ENCODE results near the gene FGD5.
"Not testable (repeated sequence)": the region's sequence is repeated elsewhere in the genome, so short reads cannot be mapped to it uniquely, and the experiment has no call there.

FGD5 gene

DNA sequence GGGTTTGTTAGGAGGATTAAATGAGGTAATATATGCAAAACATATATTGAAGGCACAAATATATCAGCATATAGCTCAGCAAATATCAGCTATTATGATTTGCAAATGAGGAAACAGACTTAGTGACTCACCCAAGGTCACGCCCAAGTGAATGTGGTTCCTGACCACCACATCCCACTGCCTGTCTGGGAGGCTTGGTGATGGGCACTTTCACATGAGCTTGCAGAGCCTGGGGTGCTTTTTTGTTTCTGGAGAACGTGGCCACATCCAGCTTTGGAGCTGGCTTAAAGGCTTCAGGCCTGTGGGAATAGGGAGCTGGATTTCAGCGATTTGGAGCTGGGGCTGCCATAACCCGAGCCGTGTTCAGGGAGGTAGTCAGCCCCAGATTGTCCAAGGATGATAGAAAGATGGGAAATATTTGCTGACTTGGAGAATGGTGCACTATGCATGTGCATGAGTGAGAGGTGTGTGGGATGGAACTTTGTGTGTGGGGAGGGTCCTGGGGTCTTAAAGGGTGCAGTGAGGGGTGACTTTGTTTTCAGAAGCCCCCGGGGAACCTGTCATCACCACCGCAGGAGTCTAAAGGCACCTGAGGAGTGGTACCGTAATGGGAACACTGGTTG lies 12.0 kb upstream of the FGD5 start:
- peak; percentile 8 to 11 for DNase-seq

DNA sequence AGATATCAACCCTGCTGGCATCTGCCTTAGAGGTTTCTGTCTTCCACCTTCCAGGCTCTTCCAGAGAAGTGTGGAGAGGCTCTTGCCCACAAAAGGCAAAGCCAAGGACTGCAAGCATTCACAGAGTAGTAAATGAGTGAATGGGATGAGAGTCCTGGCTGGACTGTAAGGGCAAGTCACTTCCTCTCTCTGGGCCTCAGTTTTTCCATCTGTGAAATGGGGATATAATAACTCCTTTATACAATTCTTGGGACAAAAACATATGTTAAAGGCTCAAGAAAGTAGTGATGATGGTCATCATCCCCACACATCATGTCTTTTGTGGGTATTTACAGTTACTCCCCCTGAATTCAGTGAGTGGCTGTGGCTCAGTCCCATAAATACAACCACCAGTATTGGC lies 10.7 kb upstream of the FGD5 start:
- DNase-seq, result no peak

DNA sequence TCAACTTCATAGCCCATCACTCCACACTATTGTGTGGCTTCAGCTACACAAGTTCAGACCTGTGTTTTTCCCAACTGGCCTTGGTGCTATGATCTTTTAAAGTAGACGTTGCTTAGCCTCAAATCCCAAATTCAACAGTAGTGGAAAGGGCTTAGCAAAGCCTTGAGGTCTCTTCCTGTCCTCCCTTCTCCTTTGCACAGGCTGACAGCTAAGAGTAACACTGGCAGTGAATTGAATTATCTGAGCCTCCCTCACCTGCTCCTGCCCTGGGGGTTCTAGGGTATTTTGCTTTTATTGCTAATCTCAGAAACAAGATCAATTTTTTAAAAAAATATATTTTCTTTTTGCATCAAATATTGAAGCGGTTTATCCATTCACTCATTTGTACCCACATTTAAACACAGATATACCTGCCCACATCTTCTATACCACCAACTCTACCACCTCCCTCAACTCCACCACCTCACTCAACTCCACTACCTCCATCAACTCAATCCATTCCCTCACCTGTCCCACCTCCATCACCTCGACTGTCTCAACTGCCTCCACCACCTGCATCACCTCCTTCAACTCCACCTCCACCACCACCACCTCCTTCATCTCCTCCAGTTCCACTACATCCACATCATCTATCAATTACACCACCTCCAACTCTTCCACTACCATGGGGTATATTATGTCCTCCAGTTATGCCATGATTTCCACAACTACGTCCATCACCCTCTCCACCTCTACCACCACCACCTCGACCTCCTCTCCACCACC lies 10.1 kb upstream of the FGD5 start:
- no peak for DNase-seq

DNA sequence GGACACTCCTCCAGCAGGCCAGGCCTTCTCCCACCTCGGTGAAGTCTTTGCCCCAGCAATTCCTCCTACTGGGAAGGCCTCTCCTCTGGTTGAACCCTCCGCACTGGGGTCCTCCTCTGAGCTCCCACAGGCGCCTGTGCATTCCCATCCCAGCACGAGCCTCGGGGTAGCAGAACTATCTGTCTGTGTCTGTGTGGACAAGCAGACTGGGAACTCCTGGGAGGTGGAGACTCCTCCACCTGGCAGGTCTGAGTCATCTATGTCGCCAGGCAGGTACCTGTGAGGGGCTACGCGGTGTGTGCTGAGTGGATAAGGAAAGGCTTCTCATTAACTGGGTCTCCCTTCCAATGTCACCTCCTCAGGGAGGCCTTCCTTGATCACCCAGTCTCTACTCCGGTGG lies 9.2 kb upstream of the FGD5 start:
- not testable (repeated sequence) for DNase-seq

DNA sequence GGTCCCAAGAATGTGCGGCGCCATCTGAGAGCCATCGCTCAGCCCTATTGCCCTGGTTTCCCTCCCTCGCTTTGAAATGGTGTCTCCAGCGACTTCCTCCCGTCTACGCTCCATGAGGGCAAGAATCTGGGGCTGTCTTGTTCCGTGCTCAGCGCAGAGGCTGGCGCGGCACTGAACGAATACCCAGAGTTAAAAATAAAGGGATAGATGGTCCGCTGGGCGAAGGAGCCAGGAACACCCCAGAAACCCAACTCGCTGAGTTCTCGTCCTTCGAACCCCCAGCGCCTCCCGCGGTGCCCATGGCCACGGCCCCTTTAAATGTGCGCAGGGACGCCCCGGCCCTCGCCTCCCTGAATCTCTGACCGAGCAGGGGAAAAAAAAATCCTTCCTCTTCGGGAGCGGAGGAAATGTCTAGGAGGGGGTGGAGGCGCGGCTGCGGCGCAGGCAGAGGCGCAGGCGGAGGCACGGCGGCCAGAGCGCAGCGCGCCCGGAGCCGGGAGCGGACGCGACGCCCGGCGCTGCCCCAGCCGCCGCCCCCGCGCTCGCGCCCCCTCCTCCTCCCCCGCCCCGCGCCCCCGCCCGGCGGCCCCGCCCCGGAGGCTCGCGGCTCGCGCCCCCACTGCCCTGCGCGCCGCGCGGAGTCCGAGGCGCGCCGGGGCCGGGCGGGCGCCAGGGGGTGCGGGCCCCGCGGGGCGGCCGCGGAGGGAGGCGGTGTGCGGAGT lies 8.5 kb upstream of the FGD5 start:
- no peak for DNase-seq

DNA sequence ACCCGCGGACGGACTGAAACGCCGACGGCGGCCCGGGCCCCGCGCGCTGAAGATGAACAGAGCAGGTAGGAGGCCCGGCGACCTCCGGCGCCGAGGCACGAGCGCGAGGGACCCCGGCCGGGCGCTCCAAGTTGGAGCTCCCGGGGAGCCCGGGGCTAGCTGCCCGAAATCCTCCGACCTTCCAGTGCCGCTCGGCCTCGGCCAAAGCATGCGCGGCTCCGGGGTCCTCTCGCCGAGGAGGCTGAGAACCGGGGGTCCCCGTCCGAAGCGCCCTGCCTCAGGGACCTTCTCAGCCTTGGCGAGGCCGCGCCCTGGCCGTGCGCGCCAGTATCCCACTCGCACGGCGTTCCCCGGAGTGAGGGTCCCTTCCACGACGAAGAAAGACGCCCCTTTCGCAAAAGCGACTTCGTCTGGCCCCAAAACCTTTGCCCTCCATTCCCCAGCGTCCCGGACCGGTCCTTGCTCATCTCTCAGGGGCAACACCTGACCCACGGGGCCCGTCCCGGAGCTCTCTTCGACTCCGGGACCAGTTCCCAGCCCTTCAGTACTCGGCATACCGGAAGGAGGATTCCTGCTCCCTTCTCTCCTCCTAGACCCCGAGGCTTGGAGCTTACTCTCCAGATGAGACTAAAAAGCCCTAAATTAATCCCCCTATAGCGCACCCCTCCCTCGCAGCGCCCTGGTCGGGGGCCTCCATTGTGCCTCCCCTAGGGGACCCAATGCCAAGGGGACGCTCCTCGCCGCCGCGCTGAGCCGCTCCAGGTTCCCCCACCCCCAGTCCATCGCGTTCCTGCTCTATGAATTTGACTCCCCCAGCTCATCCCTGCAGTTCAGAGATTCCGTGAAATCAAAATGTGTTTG lies 7.7 kb upstream of the FGD5 start:
- no peak for DNase-seq

DNA sequence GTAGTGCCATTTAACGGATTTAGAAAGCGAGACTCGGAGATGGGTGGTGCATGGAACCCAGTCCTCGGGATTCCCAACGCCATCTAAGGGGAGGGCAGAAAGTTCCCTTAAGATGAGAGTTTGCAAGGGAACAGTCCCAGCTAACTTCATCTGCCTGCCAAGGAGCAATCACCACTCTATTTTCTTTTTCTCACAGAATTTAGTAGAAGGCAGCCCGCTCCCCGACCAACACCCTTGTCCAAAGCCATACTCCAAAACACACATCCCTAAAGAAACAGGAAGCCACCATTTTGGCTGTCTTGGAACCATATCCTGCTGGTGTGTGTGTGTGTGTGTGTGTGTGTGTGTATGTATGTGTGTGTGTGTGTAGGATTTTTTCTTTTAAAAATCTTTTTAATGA lies 7.1 kb upstream of the FGD5 start:
- DNase-seq, result no peak

DNA sequence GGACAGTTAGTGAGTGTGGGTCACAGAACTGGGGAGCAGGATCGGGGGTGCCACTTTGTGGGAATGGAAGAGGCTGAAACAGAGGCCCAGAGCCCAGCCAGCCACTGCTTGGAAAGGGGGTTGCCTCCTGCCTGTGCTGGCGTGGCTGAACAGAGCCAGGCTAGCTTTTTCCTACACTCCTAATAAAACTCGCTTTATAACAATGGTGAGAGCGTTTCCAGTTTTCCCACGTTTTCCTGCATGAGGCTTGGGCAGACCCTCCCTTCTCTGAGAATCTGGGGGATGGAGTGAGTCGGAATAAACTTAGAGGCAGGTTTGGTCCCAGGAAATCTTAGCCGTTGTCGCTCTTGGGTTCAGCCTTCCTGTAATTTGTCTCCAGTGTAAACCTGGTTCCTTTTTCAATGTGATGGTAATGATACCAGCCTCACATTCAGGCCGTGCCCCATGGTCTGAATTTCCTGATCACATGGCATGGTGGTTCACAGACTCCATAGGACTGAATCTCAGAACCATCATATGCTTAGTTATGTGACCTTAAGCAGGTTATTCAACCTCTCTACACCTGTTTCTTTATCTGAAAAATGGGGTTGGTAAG lies 6.5 kb upstream of the FGD5 start:
- DNase-seq, result no peak

DNA sequence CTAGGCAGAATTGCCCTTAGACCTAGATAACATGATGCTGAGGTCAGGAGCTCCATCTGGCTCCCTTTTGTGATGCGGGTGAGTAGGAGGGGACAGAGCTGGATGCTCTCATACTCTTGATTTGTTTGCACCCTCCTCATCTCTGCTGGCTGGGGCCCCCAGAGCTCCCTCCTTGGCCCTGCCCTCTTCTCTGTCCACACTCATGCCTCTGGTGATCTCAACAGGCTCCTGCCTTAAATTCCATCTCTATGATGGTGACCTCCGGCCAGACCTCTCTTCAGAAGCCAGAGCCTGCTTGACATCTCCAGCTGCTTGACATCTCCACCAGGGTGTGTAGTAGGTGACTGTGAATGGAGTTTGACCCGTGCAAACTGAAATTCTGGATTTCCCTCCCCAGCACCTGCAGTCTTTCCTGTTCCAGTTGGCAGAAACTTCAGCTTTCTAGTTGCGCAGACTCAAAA lies 4.3 kb upstream of the FGD5 start:
- no peak for DNase-seq

DNA sequence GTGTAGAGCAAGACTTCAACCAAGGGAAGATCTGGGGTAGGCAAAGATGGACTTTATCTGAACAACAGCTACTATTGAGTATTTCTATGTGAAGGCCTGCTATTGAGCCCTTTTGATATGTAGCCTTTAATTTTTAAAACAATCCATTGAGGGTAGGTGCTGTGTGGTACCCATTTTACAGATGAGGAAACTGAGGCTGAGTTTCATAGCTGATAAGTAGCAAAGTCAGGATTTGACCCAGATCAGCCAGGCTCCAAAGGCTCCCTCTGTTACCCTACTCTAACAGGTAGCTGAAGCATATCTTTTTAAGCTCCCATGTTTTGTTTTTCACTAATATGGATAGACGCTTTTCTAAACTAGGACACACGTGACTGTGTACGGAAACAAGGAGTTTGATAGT lies 2.4 kb upstream of the FGD5 start:
- DNase-seq, result no peak

DNA sequence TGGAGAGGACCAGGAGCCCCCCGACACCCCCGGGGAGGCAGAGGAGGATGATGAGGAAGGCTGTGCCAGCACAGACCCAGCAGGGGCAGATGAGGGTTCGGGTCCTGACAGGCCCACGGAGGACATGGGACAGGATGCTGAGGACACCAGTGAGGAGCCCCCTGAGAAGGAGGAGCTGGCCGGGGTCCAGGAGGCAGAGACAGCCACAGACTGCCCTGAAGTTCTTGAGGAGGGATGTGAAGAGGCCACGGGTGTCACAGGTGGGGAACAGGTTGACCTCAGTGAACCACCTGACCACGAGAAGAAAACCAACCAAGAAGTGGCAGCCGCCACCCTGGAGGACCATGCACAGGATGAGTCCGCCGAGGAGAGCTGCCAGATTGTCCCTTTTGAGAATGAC lies 909 bp downstream of the FGD5 start:
- no peak for DNase-seq

DNA sequence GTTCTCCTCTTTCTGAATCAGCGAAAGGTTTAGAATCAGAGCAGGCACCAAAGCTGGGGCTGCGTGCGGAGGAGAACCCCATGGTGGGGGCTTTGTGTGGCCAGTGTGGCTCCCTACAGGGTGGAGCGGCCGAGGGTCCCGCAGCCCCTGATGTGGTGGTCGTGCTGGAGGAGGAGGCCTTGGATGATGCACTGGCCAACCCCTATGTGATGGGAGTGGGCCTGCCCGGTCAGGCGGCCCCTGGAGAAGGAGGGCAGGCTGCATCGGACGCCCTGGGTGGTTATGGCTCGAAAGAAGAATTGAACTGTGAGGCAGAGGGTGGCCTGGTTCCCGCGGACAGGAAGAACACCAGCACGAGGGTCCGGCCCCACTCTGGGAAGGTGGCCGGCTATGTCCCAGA lies 1.4 kb downstream of the FGD5 start:
- DNase-seq, result no peak

DNA sequence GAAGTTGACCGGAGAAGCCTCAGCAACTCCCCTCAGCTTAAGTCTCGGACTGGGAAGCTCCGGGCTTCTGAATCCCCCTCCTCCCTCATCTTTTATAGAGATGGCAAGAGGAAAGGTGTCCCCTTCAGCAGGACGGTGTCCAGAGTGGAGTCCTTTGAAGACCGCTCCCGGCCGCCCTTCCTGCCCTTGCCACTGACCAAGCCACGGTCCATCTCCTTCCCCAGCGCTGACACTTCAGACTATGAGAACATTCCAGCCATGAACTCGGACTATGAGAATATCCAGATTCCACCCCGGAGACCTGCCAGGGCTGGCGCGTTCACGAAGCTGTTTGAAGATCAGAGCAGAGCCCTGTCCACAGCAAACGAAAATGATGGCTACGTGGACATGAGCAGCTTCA lies 2.4 kb downstream of the FGD5 start:
- DNase-seq, result no peak

DNA sequence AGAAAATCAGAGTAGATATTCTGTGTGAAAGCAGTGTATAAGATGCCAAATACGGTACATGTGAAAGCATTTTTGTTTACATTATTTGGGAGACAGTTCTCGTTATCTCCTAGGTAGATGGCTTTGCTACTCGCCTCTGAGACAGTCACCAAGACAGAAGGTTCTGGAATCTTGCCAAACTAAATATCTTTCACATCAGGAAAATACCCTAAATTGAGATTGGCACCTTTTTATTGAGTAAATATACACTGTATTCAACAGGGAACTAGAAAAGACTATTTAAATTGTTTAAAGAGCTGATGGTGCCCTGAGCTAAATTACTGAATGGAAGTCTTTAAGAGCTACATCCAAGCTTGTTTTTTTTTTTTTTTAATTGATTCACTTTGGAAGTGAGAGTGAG lies 3.4 kb downstream of the FGD5 start:
- no peak for DNase-seq

DNA sequence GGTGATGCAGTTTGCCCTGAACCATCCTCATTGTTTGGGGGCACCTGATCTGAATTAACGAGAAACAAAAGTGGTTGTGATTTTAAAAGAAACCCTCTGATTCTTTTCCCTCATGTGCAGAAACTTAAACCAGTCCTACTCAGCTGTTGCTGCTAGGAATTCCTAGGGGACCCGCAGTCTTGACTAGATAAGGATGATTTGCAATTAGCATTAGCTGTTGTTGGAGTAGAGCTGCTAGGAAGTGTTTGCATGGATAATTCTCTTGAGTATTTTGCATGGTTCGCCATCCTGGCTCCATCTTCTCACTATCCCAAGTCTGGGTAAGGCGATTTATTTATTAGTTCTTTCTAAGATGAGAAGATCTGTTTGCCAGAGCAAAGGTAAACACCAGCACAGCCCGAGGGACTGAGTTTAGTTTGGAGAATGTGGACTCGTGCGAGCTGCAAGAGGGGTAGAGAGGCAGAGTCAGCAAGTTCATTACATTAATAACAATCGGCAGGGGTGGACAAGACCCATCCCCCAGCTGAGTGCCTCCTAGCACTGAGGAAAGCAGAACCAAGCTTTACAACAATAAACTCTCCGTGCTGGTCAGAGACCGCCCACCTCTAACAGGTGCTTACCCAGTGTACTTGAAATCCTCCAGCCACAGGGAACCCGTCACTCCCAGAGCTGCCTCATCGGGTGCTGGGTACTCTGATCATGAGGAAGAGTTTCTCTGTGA lies 4.1 kb downstream of the FGD5 start:
- no peak for DNase-seq

DNA sequence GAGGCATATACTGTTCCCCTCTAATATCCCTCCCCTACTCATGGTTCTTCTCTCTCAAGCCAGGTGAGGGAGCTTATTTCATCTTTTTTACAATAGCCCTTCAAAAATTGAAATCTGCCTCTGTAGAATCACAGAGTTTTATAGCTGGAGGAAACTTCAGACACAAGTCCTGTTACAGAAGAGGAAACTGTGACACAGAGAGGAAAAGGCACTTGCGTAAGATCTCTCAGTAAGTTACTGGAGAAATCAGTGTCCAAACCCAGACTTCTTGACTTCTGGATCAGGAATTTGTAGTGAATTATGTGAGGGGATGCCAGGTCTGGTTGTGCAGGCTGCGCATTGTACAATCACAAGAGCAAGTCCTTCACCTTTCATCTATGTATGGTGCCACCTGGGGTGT lies 4.6 kb downstream of the FGD5 start:
- no peak for DNase-seq

DNA sequence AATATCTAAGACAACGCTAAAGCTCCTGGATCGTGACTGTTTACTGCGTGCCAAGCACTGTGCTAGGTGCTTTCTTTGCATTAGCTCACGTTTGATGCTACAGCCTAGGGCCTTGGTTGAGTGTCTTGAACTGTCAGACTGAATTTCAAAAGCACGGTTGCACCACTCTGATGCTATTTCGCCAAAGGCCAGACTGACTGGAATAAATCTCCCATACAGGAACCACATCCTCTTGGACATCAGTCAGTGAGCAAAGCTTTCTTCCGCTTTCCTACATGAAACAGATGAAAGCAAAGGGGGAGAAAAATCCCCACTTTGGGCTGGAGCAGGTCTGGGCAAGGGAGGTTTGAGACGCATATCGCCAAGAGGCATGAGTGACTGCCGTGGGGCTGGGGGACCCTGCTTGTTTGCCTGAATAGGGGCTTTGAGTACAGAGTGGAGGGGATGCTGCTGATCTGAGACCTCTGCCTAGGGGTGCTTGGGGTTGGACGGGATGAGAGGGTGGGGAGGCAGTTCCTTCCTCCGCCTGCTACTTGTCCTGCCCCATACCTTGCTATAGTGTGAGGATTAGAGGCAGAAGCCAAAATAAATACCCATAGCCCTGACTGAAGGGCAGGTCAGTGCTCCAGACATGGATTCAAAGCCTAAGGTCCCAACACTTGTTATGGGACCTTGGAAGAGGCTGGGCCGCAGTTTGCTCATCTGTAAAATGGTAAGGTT lies 5.3 kb downstream of the FGD5 start:
- DNase-seq, result no peak

DNA sequence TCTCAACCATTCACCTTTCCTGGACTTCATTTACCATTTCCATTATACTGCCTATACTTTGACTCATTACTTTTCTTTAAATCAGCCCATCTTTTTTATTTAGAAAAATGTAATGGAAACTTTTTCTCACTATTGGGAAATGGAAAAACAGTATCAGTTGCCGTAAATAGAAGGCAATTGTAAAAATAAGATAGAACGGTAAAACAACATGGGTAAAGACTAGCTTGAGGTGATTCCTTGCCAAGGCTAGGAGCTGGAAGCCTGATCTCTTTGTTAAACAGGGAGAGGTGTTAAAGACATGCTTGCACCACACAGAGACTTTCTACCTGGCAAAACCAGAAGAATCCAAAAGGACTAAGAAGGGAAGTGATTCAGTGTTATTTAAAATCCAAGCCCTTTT lies 5.9 kb downstream of the FGD5 start:
- no peak for DNase-seq

DNA sequence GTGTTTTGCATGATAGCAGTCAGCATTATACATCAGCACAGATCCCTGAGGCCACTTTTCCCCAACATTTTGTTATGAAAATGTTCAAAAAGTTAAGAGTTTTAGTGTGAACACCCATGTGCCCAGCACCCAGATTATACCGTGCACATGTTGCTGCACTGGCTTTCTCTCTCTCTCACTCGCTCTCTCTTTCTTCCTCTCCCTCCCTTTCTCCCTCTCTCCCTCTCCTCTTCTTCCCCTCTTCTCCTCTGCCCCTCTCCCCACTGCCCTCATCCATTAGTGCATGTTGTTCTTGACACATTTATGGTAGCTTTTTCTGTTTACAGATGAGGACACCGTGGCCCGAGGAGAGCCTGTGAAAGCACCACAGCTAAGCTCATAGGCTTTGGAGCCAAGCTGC lies 7.3 kb downstream of the FGD5 start:
- no peak for DNase-seq

DNA sequence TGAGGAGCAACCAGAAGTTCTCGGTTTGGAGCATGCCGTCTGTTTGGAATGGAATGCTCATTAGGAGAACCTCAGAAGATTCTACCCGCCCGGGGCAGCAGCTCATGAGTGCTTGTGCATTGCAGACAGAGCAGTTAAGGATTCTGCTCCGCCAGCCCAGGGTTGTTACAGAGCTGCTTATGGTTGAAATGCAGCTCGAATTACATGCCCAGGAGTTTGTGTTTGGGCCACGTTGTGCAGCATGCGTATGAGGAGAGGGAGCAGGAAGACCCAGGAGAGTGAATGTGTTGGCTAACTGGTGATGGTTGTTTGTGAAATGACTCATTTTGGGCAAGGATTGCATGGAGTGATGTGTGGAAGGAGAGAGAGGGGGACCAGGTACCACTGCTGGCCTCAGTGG lies 9.0 kb downstream of the FGD5 start:
- DNase-seq, result no peak

DNA sequence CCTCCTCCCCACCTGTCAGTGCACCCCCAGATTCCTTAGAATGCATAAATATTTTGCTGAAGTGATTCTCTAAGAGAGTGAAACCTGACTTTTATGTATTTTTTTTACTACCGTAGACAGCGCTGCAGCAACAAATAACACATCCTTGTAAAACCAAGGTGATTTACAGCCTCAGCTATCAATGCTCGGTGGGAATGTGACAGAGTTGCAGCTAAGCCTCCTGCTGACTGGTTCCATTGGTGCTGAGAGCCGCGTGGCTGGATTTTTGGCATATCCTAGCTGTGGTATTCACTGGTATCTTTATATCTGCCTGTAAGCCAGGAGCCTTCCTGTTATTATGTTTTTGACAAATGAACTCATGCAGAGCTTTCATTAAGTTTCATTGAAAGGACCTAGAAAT lies 11.0 kb downstream of the FGD5 start:
- no peak for DNase-seq

Data from activated CD4-positive, alpha-beta T cell treated with anti-CD3 and anti-CD28 coated beads, Interleukin-2, amount 50 U/mL, for 48 hours (primary cell).